Cerebellar cortex (tissue), 1 donor: ENCODE results near the gene RNASE13.
"Not testable (repeated sequence)": the region's sequence is repeated elsewhere in the genome, so short reads cannot be mapped to it uniquely, and the experiment has no call there.

ENCODE experiments used
- DNase-seq: peaks from one replicate; pipeline ENCODE4 v3.0.0-alpha.2; 2015; ENCODE audit warnings: low spot score

The RNASE13 gene

GRCh38 chr14:20988717-20989470, 45.7 kb downstream of the RNASE13 start:
- DNase-seq = no peak

- no peak for DNase-seq
Observed at GRCh38 chr14:20986811-20987210, 47.8 kb downstream of the RNASE13 start.

GRCh38 chr14:20985650-20986049, 49.0 kb downstream of the RNASE13 start:
- DNase-seq = not testable (repeated sequence)
